ENCODE data around the gene OR10K2. TPM values are rescaled to one million over a fixed set of nuclear protein-coding genes. Genes with fewer than 3 reads are reported as not detected.

OR10K2 gene
- total RNA-seq, 1 experiment from 2014 or later = not detected

DNA sequence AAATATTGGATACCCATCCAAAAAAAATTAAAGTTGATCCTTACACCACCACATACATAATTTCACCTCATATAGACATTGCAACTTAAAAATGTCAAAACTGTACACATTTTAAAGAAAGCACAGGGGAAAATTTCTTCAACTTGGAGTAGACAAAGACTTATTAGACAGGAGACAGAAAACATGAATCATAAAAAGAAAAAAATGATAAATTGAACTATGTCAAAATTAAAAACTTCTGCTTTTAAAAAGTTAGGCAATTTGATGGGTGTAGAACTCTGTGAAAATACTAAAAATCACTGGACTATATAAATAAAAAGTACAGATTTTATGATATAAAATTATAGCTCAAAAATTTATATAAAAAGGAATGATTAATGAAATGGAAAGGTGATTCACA is 31.2 kb upstream of the OR10K2 start:
- no peak overlapping the region for H4K5ac ChIP-seq (ENCODE audit: insufficient read length, low read depth, low read length)
- peaks cover 0 to 10% (median 6%) of the 10 kb centered on the region in 3 experiments; a peak in 3 of 7 replicates for H3K36me3 Mint-ChIP-seq (ENCODE audit: insufficient read depth in 1 of 3, low read depth in 3 of 3)

More for the DNA sequence above, 31.2 kb upstream of the OR10K2 start:
- DNase-seq = no peak
- no peak overlapping the region for H2BK15ac ChIP-seq (ENCODE audit: low read depth, low read length)
- H2BK120ac ChIP-seq (ENCODE audit: low read depth, low read length, poor library complexity, severe bottlenecking) = no peak overlapping the region
- H3K27ac ChIP-seq (ENCODE audit: insufficient read length, low read depth, low read length) = no peak overlapping the region
- no peak overlapping the region for H2BK5ac ChIP-seq (ENCODE audit: insufficient read length, low read length)
- H3K9me3 ChIP-seq (ENCODE audit: control insufficient read depth, low read depth, low read length) = no peaks in the 10 kb centered on the region
- no peak overlapping the region for H3K18ac ChIP-seq (ENCODE audit: insufficient read length, low read depth, low read length)
- TF ChIP-seq, protein P1, sequence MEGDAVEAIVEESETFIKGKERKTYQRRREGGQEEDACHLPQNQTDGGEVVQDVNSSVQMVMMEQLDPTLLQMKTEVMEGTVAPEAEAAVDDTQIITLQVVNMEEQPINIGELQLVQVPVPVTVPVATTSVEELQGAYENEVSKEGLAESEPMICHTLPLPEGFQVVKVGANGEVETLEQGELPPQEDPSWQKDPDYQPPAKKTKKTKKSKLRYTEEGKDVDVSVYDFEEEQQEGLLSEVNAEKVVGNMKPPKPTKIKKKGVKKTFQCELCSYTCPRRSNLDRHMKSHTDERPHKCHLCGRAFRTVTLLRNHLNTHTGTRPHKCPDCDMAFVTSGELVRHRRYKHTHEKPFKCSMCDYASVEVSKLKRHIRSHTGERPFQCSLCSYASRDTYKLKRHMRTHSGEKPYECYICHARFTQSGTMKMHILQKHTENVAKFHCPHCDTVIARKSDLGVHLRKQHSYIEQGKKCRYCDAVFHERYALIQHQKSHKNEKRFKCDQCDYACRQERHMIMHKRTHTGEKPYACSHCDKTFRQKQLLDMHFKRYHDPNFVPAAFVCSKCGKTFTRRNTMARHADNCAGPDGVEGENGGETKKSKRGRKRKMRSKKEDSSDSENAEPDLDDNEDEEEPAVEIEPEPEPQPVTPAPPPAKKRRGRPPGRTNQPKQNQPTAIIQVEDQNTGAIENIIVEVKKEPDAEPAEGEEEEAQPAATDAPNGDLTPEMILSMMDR (conservative IDR thresholded peaks at IDR 0.05) = no peak
- Mint-ChIP-seq H3K9me3 (peaks cover 0 to 6% of the 10 kb centered on the region in 2 experiments; a peak in 3 of 5 replicates), H3K4me1 (peaks cover 0 to 9% of the 10 kb centered on the region in 2 experiments; a peak in 2 of 4 replicates), H3K4me3 (no peak overlapping the region), H3K27ac (no peak overlapping the region), H3K27me3 (ENCODE audit: low read depth) (no peaks in the 10 kb centered on the region)
- H3K27me3 ChIP-seq (ENCODE audit: insufficient read depth, low read length) = no peaks in the 10 kb centered on the region
- no peaks in the 10 kb centered on the region for H3K4me1 ChIP-seq (ENCODE audit: insufficient read depth, low read length)
- no peak overlapping the region for H2AK5ac ChIP-seq (ENCODE audit: insufficient read length, low read length)
- no peak overlapping the region for H4K8ac ChIP-seq (replicated peaks; ENCODE audit: insufficient read length, low read depth, low read length)
- H2BK20ac ChIP-seq (ENCODE audit: low read depth, low read length, poor library complexity, severe bottlenecking) = no peak overlapping the region
- no peaks in the 10 kb centered on the region for H3K79me1 ChIP-seq (ENCODE audit: insufficient read depth, low read depth, low read length, poor library complexity, severe bottlenecking)
- H3K79me2 ChIP-seq (ENCODE audit: insufficient read depth, low read length) = no peaks in the 10 kb centered on the region
- H3K4me2 ChIP-seq (ENCODE audit: insufficient read depth, insufficient read length, low read length) = no peak overlapping the region
- no peak overlapping the region for H4K91ac ChIP-seq (ENCODE audit: insufficient read length, low read depth, low read length)
- no peaks in the 10 kb centered on the region for H3K23me2 ChIP-seq (ENCODE audit: insufficient read length, low read depth, low read length, poor library complexity, severe bottlenecking)
- H3K56ac ChIP-seq (ENCODE audit: insufficient read length, low read depth, low read length) = no peak overlapping the region
- H2AFZ ChIP-seq (ENCODE audit: low read length) = no peak overlapping the region
- no peak overlapping the region for H3T11ph ChIP-seq (ENCODE audit: low read length)
- H3K14ac ChIP-seq (ENCODE audit: insufficient read depth, low read length) = no peak overlapping the region
- no peak overlapping the region for H3K4ac ChIP-seq (ENCODE audit: low read depth, low read length)
- no peak overlapping the region for H3K9ac ChIP-seq (ENCODE audit: extremely low read depth, insufficient read length, low read length)
- no peak overlapping the region for H3K23ac ChIP-seq (ENCODE audit: insufficient read length, low read depth, low read length)
- H2BK12ac ChIP-seq (ENCODE audit: insufficient read length, low read depth, low read length) = no peak overlapping the region
- no peaks in the 10 kb centered on the region for H4K20me1 ChIP-seq (ENCODE audit: control insufficient read depth, insufficient read depth, insufficient read length)
